Fibroblast of mammary gland (primary cell): ENCODE results near the gene ZP2.
A peak's percentile ranks its signal among the peaks of the same experiment; 100 is the strongest.
"Not testable (repeated sequence)": the region's sequence is repeated elsewhere in the genome, so short reads cannot be mapped to it uniquely, and the experiment has no call there.

Source experiments
- DNase-seq: peaks from one replicate; pipeline ENCODE4 v3.0.0-alpha.2; 2010; ENCODE audit warnings: low read depth
- H3K4me3 ChIP-seq: 2 replicates; pipeline ENCODE4 v1.5.1; 2011; ENCODE audit warnings: low read depth, mild to moderate bottlenecking, low read length, moderate library complexity; ENCODE audit not compliant: control insufficient read depth
- CTCF ChIP-seq: conservative IDR thresholded peaks from 2 replicates; pipeline ENCODE4 v1.5.1; 2011; ENCODE audit warnings: low read depth, low read length, inconsistent platforms; ENCODE audit not compliant: control insufficient read depth, insufficient read depth

ZP2 gene

GRCh38 chr16:21199607-21200218 is 11.7 kb downstream of the ZP2 start:
- no peak for DNase-seq
- no peak overlapping the region for H3K4me3 ChIP-seq
- no peak for TF ChIP-seq CTCF

GRCh38 chr16:21197621-21198020 is 13.8 kb downstream of the ZP2 start:
- DNase-seq: no peak
- H3K4me3 ChIP-seq: no peak overlapping the region
- no peak for TF ChIP-seq CTCF

- TF ChIP-seq CTCF: no peak
- no peak for DNase-seq
- no peak overlapping the region for H3K4me3 ChIP-seq
Observed at GRCh38 chr16:21197112-21197511, 14.3 kb downstream of the ZP2 start.

GRCh38 chr16:21195330-21195729 is 16.0 kb downstream of the ZP2 start:
- not testable (repeated sequence) for H3K4me3 ChIP-seq, DNase-seq

- H3K4me3 ChIP-seq: no peak overlapping the region
- TF ChIP-seq CTCF: no peak
- DNase-seq: peak; percentile 52
Observed at GRCh38 chr16:21194771-21195301, 16.5 kb downstream of the ZP2 start.

GRCh38 chr16:21192991-21193390 is 18.4 kb downstream of the ZP2 start:
- no peak for TF ChIP-seq CTCF
- no peak for DNase-seq
- no peak overlapping the region for H3K4me3 ChIP-seq

GRCh38 chr16:21190599-21190998 is 20.8 kb downstream of the ZP2 start:
- peak; percentile 81 for DNase-seq
- H3K4me3 ChIP-seq: no peak overlapping the region
- TF ChIP-seq CTCF: no peak
